HepG2 (cell line): ENCODE measurements around the gene RASAL1. TPM values are rescaled to one million over a fixed set of nuclear protein-coding genes. Genes with fewer than 3 reads are reported as not detected.

Experiments
- CEBPB ChIP-seq: IDR thresholded peaks from 2 replicates; pipeline ENCODE4 v1.6.1; 2011; ENCODE audit warnings: low read depth, low read length, improper control_type of control experiment, borderline replicate concordance
- CEBPG ChIP-seq: IDR thresholded peaks from 2 replicates; pipeline ENCODE4 v1.6.1; 2016
- FOXA1 ChIP-seq, 2 experiments: fragments of 450-650 bp in 1 of 2; sonication (generic) in 1 of 2; formaldehyde crosslinking in 1 of 2; IDR thresholded peaks; 2 replicates each; pipeline versions ENCODE4 v1.4.0 to v1.6.1; 2016 to 2020; ENCODE audit warnings: missing genetic modification reagents in 1 of 2
- GABPA ChIP-seq, 2 experiments: IDR thresholded peaks; 2 replicates each; pipeline ENCODE4 v1.6.1; 2011 to 2016; ENCODE audit warnings: low read depth in 2 of 2, low read length in 1 of 2, missing biosample characterization in 1 of 2, missing genetic modification characterization in 1 of 2
- GABPB1 ChIP-seq: IDR thresholded peaks from 2 replicates; pipeline ENCODE4 v1.6.1; 2016; ENCODE audit warnings: mild to moderate bottlenecking, missing genetic modification reagents, moderate library complexity, missing compliant biosample characterization
- HNRNPH1 ChIP-seq: fragments of 200-400 bp; formaldehyde crosslinking; optimal IDR thresholded peaks from 2 replicates; pipeline ENCODE3; 2017; ENCODE audit warnings: mild to moderate bottlenecking, low read depth, low read length
- KDM1A ChIP-seq: IDR thresholded peaks from 2 replicates; pipeline ENCODE4 v1.6.1; 2016; ENCODE audit warnings: missing compliant biosample characterization
- KDM5B ChIP-seq: sonication (generic); formaldehyde crosslinking; IDR thresholded peaks from 2 replicates; pipeline ENCODE4 v1.4.0; 2020; ENCODE audit warnings: missing genetic modification reagents, mild to moderate bottlenecking, borderline replicate concordance
- NCOR1 ChIP-seq: fragments of 200-600 bp; sonication (generic); IDR thresholded peaks from 2 replicates; pipeline ENCODE4 v1.7.0; 2017; ENCODE audit warnings: antibody characterized with exemption, low read length, borderline replicate concordance
- NFE2L2 ChIP-seq: fragments of 150-350 bp; IDR thresholded peaks from 2 replicates; pipeline ENCODE4 v1.6.1; 2014; ENCODE audit warnings: low read length
- POLR2AphosphoS5 ChIP-seq: IDR thresholded peaks from 2 replicates; pipeline ENCODE4 v1.6.1; 2012; ENCODE audit warnings: low read depth, low read length
- RBM22 ChIP-seq: fragments of 200-400 bp; formaldehyde crosslinking; optimal IDR thresholded peaks from 2 replicates; pipeline ENCODE3; 2017; ENCODE audit warnings: mild to moderate bottlenecking, low read length, moderate library complexity
- REXO4 ChIP-seq: sonication (generic); formaldehyde crosslinking; IDR thresholded peaks from 2 replicates; pipeline ENCODE4 v1.8.0; 2022; ENCODE audit warnings: missing genetic modification reagents, mild to moderate bottlenecking, borderline replicate concordance
- SIX1 ChIP-seq: sonication (generic); formaldehyde crosslinking; IDR thresholded peaks from 2 replicates; pipeline ENCODE4 v1.4.0; 2020; ENCODE audit warnings: missing genetic modification reagents, borderline replicate concordance
- SMAD9 ChIP-seq: sonication (generic); formaldehyde crosslinking; IDR thresholded peaks from 2 replicates; pipeline ENCODE4 v1.5.1; 2020; ENCODE audit warnings: mild to moderate bottlenecking, missing genetic modification reagents
- SYNCRIP ChIP-seq: fragments of 200-400 bp; formaldehyde crosslinking; IDR thresholded peaks from 2 replicates; pipeline ENCODE4 v1.6.1; 2018; ENCODE audit warnings: mild to moderate bottlenecking, low read depth, low read length; ENCODE audit not compliant: insufficient read depth
- TCF7 ChIP-seq: sonication (generic); IDR thresholded peaks from 2 replicates; pipeline ENCODE4 v1.6.1; 2016; ENCODE audit warnings: antibody characterized with exemption, low read depth
- YY1 ChIP-seq: IDR thresholded peaks from 2 replicates; pipeline ENCODE4 v1.6.1; 2011; ENCODE audit warnings: low read length, low read depth, moderate library complexity, mild to moderate bottlenecking; ENCODE audit not compliant: insufficient read depth, insufficient replicate concordance
- ZBTB20 ChIP-seq: sonication (generic); formaldehyde crosslinking; IDR thresholded peaks from 2 replicates; pipeline ENCODE4 v1.8.1; 2023; ENCODE audit warnings: missing genetic modification reagents, low read depth, mild to moderate bottlenecking, borderline replicate concordance
- ZBTB7B ChIP-seq: sonication (generic); formaldehyde crosslinking; IDR thresholded peaks from 2 replicates; pipeline ENCODE4 v1.4.0; 2020; ENCODE audit warnings: missing genetic modification reagents
- ZMYM3 ChIP-seq: sonication (generic); formaldehyde crosslinking; IDR thresholded peaks from 2 replicates; pipeline ENCODE4 v1.5.1; 2020; ENCODE audit warnings: mild to moderate bottlenecking, missing genetic modification reagents
- ZNF317 ChIP-seq: sonication (generic); formaldehyde crosslinking; IDR thresholded peaks from 2 replicates; pipeline ENCODE4 v1.5.0; 2020; ENCODE audit warnings: mild to moderate bottlenecking, missing genetic modification reagents
- ZNF501 ChIP-seq: sonication (generic); formaldehyde crosslinking; IDR thresholded peaks from 2 replicates; pipeline ENCODE4 v1.5.1; 2020; ENCODE audit warnings: mild to moderate bottlenecking, moderate library complexity, missing genetic modification reagents
- ZNF567 ChIP-seq: sonication (generic); formaldehyde crosslinking; IDR thresholded peaks from 2 replicates; pipeline ENCODE4 v1.8.1; 2023; ENCODE audit warnings: mild to moderate bottlenecking, missing genetic modification reagents, borderline replicate concordance
- ZNF7 ChIP-seq: IDR thresholded peaks from 2 replicates; pipeline ENCODE4 v1.6.1; 2016; ENCODE audit warnings: missing biosample characterization, missing genetic modification reagents
- polyA plus RNA-seq, 8 experiments: library from polyadenylated mRNA; depleted of rRNA in 3 of 8; stranded (reverse) in 7 of 8; unstranded in 1 of 8; fragments of >200 nt; fragmentation: Illumina TruSeq in 4 of 8; extraction: Trizol in 4 of 8; gene quantifications; 2 replicates each; pipeline versions ENCODE4 v1.2.1 to v1.2.3, GENCODE V29; 2011 to 2016; ENCODE audit warnings: low read depth in 4 of 8, missing spikeins in 1 of 8, mixed read lengths in 1 of 8; ENCODE audit not compliant: insufficient read depth in 1 of 8
- total RNA-seq, 5 experiments: library from RNA; depleted of rRNA; stranded (reverse); fragments of >200 nt; fragmentation: Illumina TruSeq; extraction: Trizol; gene quantifications; 2 replicates each; pipeline ENCODE4 v1.2.3, GENCODE V29; 2016; ENCODE audit warnings: low read depth in 1 of 5
- TF ChIP-seq, protein P1 (sequence below): IDR thresholded peaks from 2 replicates; pipeline ENCODE4 v1.6.1; 2012; ENCODE audit warnings: inconsistent platforms
- TF ChIP-seq, protein P2 (sequence below): IDR thresholded peaks from 2 replicates; pipeline ENCODE4 v1.6.1; 2016

The RASAL1 gene
- total and polyA plus RNA-seq, 2 of the 13 experiments (the other 11 are each of a cell fraction or from before 2014, with no cell fraction given) = not detected

DNA sequence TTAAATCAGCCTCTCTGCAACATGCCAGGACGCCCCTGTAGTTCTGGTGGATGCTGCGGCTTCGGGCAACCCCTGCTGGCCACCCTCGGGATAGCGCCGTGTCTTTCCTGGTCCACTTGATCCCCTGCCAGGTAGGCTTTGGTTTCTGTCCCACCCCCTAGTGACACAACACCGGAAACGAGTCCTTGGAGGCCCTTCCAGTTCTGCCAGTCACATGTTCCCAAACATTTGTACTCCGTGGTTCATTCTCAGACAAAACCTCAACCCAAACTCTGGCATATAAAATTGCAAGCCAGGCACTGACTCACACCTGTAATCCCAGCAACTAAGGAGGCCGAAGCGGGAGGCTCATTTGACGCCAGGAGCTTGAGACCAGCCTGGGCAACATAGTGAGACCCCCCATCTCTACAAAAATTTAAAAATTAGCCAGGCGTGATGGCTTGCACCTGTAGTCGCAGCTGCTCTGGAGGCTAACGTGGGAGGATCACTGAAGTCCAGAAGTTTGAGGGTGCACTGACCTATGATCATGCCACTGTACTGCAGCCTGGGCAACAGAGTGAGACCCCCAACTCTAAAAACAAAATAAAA is 37.0 kb downstream of the RASAL1 start (continued):
- TF ChIP-seq SYNCRIP = no peak
- TF ChIP-seq ZNF317 (CRISPR knock-in tag) = 0 out of 2 replicates have a peak, but pooled peaks have one; percentile 19
- TF ChIP-seq, protein P1, sequence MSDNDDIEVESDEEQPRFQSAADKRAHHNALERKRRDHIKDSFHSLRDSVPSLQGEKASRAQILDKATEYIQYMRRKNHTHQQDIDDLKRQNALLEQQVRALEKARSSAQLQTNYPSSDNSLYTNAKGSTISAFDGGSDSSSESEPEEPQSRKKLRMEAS = 0 out of 2 replicates have a peak, but pooled peaks have one; percentile 28
- peak; percentile 62; the same call in 1 of the 2 replicates for TF ChIP-seq CEBPG (CRISPR knock-in tag)
- no peak for TF ChIP-seq RBM22
- no peak for TF ChIP-seq FOXA1 (IDR thresholded peaks at IDR 0.05)
- no peak for TF ChIP-seq FOXA1 (CRISPR knock-in tag; IDR thresholded peaks at IDR 0.05)
- no peak for TF ChIP-seq REXO4 (CRISPR knock-in tag)
- no peak for TF ChIP-seq HNRNPH1
- TF ChIP-seq, protein P2, sequence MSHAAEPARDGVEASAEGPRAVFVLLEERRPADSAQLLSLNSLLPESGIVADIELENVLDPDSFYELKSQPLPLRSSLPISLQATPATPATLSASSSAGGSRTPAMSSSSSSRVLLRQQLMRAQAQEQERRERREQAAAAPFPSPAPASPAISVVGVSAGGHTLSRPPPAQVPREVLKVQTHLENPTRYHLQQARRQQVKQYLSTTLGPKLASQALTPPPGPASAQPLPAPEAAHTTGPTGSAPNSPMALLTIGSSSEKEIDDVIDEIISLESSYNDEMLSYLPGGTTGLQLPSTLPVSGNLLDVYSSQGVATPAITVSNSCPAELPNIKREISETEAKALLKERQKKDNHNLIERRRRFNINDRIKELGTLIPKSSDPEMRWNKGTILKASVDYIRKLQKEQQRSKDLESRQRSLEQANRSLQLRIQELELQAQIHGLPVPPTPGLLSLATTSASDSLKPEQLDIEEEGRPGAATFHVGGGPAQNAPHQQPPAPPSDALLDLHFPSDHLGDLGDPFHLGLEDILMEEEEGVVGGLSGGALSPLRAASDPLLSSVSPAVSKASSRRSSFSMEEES = peak; percentile 81; the same call in 1 of the 2 replicates
- peak; percentile 54 for TF ChIP-seq ZNF501 (CRISPR knock-in tag)
- TF ChIP-seq SMAD9 (CRISPR knock-in tag) = no peak
- TF ChIP-seq POLR2AphosphoS5 = no peak
- TF ChIP-seq ZNF567 (CRISPR knock-in tag) = no peak
- TF ChIP-seq ZMYM3 (CRISPR knock-in tag) = peak; percentile 33; the same call in 1 of the 2 replicates
- TF ChIP-seq GABPB1 (CRISPR knock-in tag) = peak; percentile 81
- no peak for TF ChIP-seq TCF7
- TF ChIP-seq ZBTB7B (CRISPR knock-in tag) = 0 out of 2 replicates have a peak, but pooled peaks have one; percentile 39
- peak; percentile 77 for TF ChIP-seq CEBPB
- TF ChIP-seq ZBTB20 (CRISPR knock-in tag) = peak; percentile 21; the same call in 1 of the 2 replicates
- no peak for TF ChIP-seq YY1
- 0 out of 2 replicates have a peak, but pooled peaks have one; percentile 27 for TF ChIP-seq SIX1
- TF ChIP-seq KDM1A (CRISPR knock-in tag) = no peak
- no peak for TF ChIP-seq NFE2L2
- TF ChIP-seq NCOR1 = no peak
- TF ChIP-seq ZNF7 (CRISPR knock-in tag) = no peak
- TF ChIP-seq KDM5B (CRISPR knock-in tag) = peak; percentile 44; the same call in 1 of the 2 replicates
- 0 out of 2 replicates have a peak, but pooled peaks have one; percentile 16 for TF ChIP-seq GABPA (IDR thresholded peaks at IDR 0.05; ENCODE audit: low read depth, low read length)
- peak; percentile 81 for TF ChIP-seq GABPA (CRISPR knock-in tag; IDR thresholded peaks at IDR 0.05; ENCODE audit: low read depth)
- TF ChIP-seq, all 625 proteins: peak for 66
